HG02973 (cell line): Measurements from ENCODE around the gene FUT4.
A peak's percentile ranks its signal among the peaks of the same experiment; 100 is the strongest.
"Not testable (repeated sequence)": the region's sequence is repeated elsewhere in the genome, so short reads cannot be mapped to it uniquely, and the experiment has no call there.

ENCODE experiments used
- ATAC-seq: cut with Tn5 transposase; IDR thresholded peaks from one replicate; pipeline ENCODE4 v1.9.1; 2021; ENCODE audit warnings: moderate library complexity; ENCODE audit not compliant: unreplicated experiment

Gene FUT4

GRCh38 chr11:94533206-94533605 lies 10.5 kb upstream of the FUT4 start:
- no peak for ATAC-seq

GRCh38 chr11:94533696-94534630 lies 9.8 kb upstream of the FUT4 start:
- ATAC-seq, result no peak

GRCh38 chr11:94536386-94536785 lies 7.3 kb upstream of the FUT4 start:
- no peak for ATAC-seq

GRCh38 chr11:94537031-94537600 lies 6.6 kb upstream of the FUT4 start:
- no peak for ATAC-seq

GRCh38 chr11:94539420-94539819 lies 4.3 kb upstream of the FUT4 start:
- ATAC-seq, result no peak

GRCh38 chr11:94544646-94545263 lies 1.0 kb downstream of the FUT4 start:
- ATAC-seq, result peak; percentile 1

GRCh38 chr11:94545264-94546161 lies 1.8 kb downstream of the FUT4 start:
- no peak for ATAC-seq

GRCh38 chr11:94546162-94546470 lies 2.4 kb downstream of the FUT4 start:
- no peak for ATAC-seq

GRCh38 chr11:94546886-94547285 lies 3.2 kb downstream of the FUT4 start:
- no peak for ATAC-seq

- no peak for ATAC-seq
Observed at GRCh38 chr11:94549146-94549545, 5.4 kb downstream of the FUT4 start.

- ATAC-seq, result no peak
Observed at GRCh38 chr11:94550513-94550912, 6.8 kb downstream of the FUT4 start.

GRCh38 chr11:94553938-94554337 lies 10.2 kb downstream of the FUT4 start:
- no peak for ATAC-seq

GRCh38 chr11:94555752-94556329 lies 12.1 kb downstream of the FUT4 start:
- not testable (repeated sequence) for ATAC-seq

GRCh38 chr11:94557421-94557820 lies 13.7 kb downstream of the FUT4 start:
- ATAC-seq, result no peak

GRCh38 chr11:94557992-94558391 lies 14.3 kb downstream of the FUT4 start:
- no peak for ATAC-seq

- ATAC-seq, result no peak
Observed at GRCh38 chr11:94558468-94558867, 14.7 kb downstream of the FUT4 start.

GRCh38 chr11:94558932-94559331 lies 15.2 kb downstream of the FUT4 start:
- ATAC-seq, result no peak

GRCh38 chr11:94559361-94559760 lies 15.6 kb downstream of the FUT4 start:
- no peak for ATAC-seq

GRCh38 chr11:94560834-94561233 lies 17.1 kb downstream of the FUT4 start:
- ATAC-seq, result no peak

- no peak for ATAC-seq
Observed at GRCh38 chr11:94563176-94563847, 19.6 kb downstream of the FUT4 start.
